Endothelial cell of umbilical vein (primary cell): ENCODE measurements around the gene TEX22. TPM values are rescaled to one million over a fixed set of nuclear protein-coding genes. Genes with fewer than 3 reads are reported as not detected.

Experiments used
- BruUV-seq: library from RNA; stranded (reverse); fragments of 400-500 nt; replicated peaks from 2 replicates; lab custom pipeline; 2021; lab: Mats Ljungman, UMichigan
- CTCF ChIA-PET: fragments of 300-600, 350-600 bp; sonication (Branson Sonifier 250); formaldehyde crosslinking; loops from one replicate; lab custom pipeline; 2021; ENCODE audit warnings: antibody characterized with exemption, inconsistent platforms; lab: Charles Lee
- POLR2A ChIA-PET: fragments of 300-600, 350-600 bp; sonication (Branson Sonifier 250); formaldehyde crosslinking; loops from one replicate; lab custom pipeline; 2021; ENCODE audit warnings: antibody characterized with exemption, inconsistent platforms; lab: Charles Lee
- DNase-seq: peaks from one replicate; pipeline ENCODE4 v3.0.0-alpha.2; 2011; ENCODE audit warnings: low read depth, low spot score
- FAIRE-seq: peaks from 2 replicates; lab custom pipeline; 2011; peaks lifted over from hg19 to GRCh38; lab: Jason Lieb, UNC
- H2AFZ ChIP-seq: 2 replicates; pipeline ENCODE4 v1.6.0; 2012; ENCODE audit warnings: low read depth, low read length, control low read depth, inconsistent platforms
- H3K27ac ChIP-seq: 2 replicates; pipeline ENCODE4 v1.5.1; 2011; ENCODE audit warnings: low read depth, mild to moderate bottlenecking, control low read depth, low read length, moderate library complexity; ENCODE audit not compliant: insufficient read depth
- H3K27me3 ChIP-seq, 2 experiments: 2 replicates each; pipeline versions ENCODE4 v1.6.0 to v1.6.1; 2011; ENCODE audit warnings: low read length in 2 of 2, mixed read lengths in 1 of 2; ENCODE audit not compliant: control insufficient read depth in 2 of 2, insufficient read depth in 2 of 2
- H3K36me3 ChIP-seq, 2 experiments: 2 replicates in 1 of 2; 3 replicates in 1 of 2; pipeline ENCODE4 v1.5.1; 2011; ENCODE audit warnings: low read length in 2 of 2, mild to moderate bottlenecking in 1 of 2, moderate library complexity in 1 of 2; ENCODE audit not compliant: control insufficient read depth in 2 of 2, insufficient read depth in 2 of 2; ENCODE audit errors: extremely low read depth in 1 of 2
- H3K4me1 ChIP-seq: 3 replicates; pipeline ENCODE4 v1.5.1; 2011; ENCODE audit warnings: mild to moderate bottlenecking, low read length; ENCODE audit not compliant: control insufficient read depth, insufficient read depth; ENCODE audit errors: extremely low read depth
- H3K4me2 ChIP-seq: 2 replicates; pipeline ENCODE4 v1.6.1; 2011; ENCODE audit warnings: low read length, control low read depth, mixed read lengths; ENCODE audit not compliant: insufficient read depth
- H3K4me3 ChIP-seq, 3 experiments: fragments of 200-600 bp in 1 of 3; sonication (generic), shearing (Covaris generic) in 1 of 3; replicated peaks in 1 of 3; 2 replicates each; pipeline ENCODE4 v1.5.1; 2011 to 2016; ENCODE audit warnings: control low read depth in 3 of 3, low read length in 3 of 3, mild to moderate bottlenecking in 2 of 3, inconsistent platforms in 1 of 3, low read depth in 1 of 3, moderate library complexity in 1 of 3; ENCODE audit not compliant: insufficient read depth in 1 of 3
- H3K79me2 ChIP-seq: 2 replicates; pipeline ENCODE4 v1.6.0; 2012; ENCODE audit warnings: low read length, inconsistent platforms; ENCODE audit not compliant: control insufficient read depth, insufficient read depth
- H3K9ac ChIP-seq: replicated peaks from 2 replicates; pipeline ENCODE3; 2011; ENCODE audit warnings: low read length, control low read depth; ENCODE audit not compliant: insufficient read depth; ENCODE audit errors: extremely low read depth
- H3K9me1 ChIP-seq: replicated peaks from 3 replicates; pipeline ENCODE4 v1.6.0; 2011; ENCODE audit warnings: mild to moderate bottlenecking, low read length; ENCODE audit not compliant: control insufficient read depth, insufficient read depth; ENCODE audit errors: extremely low read depth
- H3K9me3 ChIP-seq: replicated peaks from 2 replicates; pipeline ENCODE4 v1.5.1; 2012; ENCODE audit warnings: low read length, inconsistent platforms; ENCODE audit not compliant: control insufficient read depth, insufficient read depth
- H4K20me1 ChIP-seq: replicated peaks from 2 replicates; pipeline ENCODE3; 2011; ENCODE audit warnings: mild to moderate bottlenecking, low read length; ENCODE audit not compliant: control insufficient read depth, insufficient read depth; ENCODE audit errors: extremely low read depth
- EZH2 ChIP-seq: IDR thresholded peaks from 2 replicates; pipeline ENCODE4 v1.6.1; 2012; ENCODE audit warnings: borderline replicate concordance, low read depth, mild to moderate bottlenecking, moderate library complexity, low read length, inconsistent platforms; ENCODE audit not compliant: severe bottlenecking
- FOS ChIP-seq: IDR thresholded peaks from 2 replicates; pipeline ENCODE4 v1.6.1; 2011; ENCODE audit warnings: mild to moderate bottlenecking, low read length, moderate library complexity, borderline replicate concordance; ENCODE audit not compliant: insufficient read depth
- GATA2 ChIP-seq: IDR thresholded peaks from 2 replicates; pipeline ENCODE4 v1.7.0; 2011; ENCODE audit warnings: low read depth, mild to moderate bottlenecking, moderate library complexity, mixed read lengths, low read length; ENCODE audit not compliant: insufficient read length, insufficient read depth
- JUN ChIP-seq: IDR thresholded peaks from 2 replicates; pipeline ENCODE4 v1.6.1; 2011; ENCODE audit warnings: borderline replicate concordance, low read depth; ENCODE audit not compliant: insufficient read length, insufficient read depth
- MYC ChIP-seq: IDR thresholded peaks from one replicate; pipeline ENCODE4 v1.6.1; 2011; ENCODE audit warnings: mild to moderate bottlenecking, low read depth, low read length
- POLR2A ChIP-seq: IDR thresholded peaks from 2 replicates; pipeline ENCODE4 v1.6.1; 2012; ENCODE audit warnings: low read depth, mild to moderate bottlenecking, control low read depth, low read length
- POLR2AphosphoS5 ChIP-seq: IDR thresholded peaks from 2 replicates; pipeline ENCODE4 v1.6.1; 2012; ENCODE audit warnings: low read depth, mild to moderate bottlenecking, control low read depth, low read length, moderate library complexity; ENCODE audit not compliant: insufficient read depth
- dilution Hi-C: fragments of 300-500 bp; cut with MboI; formaldehyde crosslinking; loops from one replicate; pipeline ENCODE4 v1.15.0; 2019; ENCODE audit warnings: low sequenced_read_pairs; ENCODE audit not compliant: extremely low pct_ligation_motif_present
- intact Hi-C: fragments of 100-400 bp; cut with micrococcal nuclease; formaldehyde crosslinking; loops from one replicate; pipeline ENCODE4 v1.10.0; 2022
- polyA plus RNA-seq, 4 experiments: library from polyadenylated mRNA; depleted of rRNA in 3 of 4; stranded (reverse) in 3 of 4; unstranded in 1 of 4; fragments of >200 nt; gene quantifications; 2 replicates each; pipeline versions ENCODE4 v1.2.1 to v1.2.3, GENCODE V29; 2011 to 2012; ENCODE audit warnings: missing spikeins in 1 of 4
- total RNA-seq: library from RNA; stranded (reverse); gene quantifications from 2 replicates; pipeline ENCODE4 v1.2.3, GENCODE V29; 2021
- TF ChIP-seq, protein P1 (sequence below), 2 donors: IDR thresholded peaks; 1 replicate in 1 of 2; 2 replicates in 1 of 2; pipeline ENCODE4 v1.5.1; 2011; ENCODE audit warnings: low read length in 2 of 2, mild to moderate bottlenecking in 2 of 2, moderate library complexity in 2 of 2, control low read depth in 1 of 2, inconsistent platforms in 1 of 2, low read depth in 1 of 2; ENCODE audit not compliant: insufficient read depth in 1 of 2; ENCODE audit errors: extremely low read depth in 1 of 2
- TF ChIP-seq, protein P2 (sequence below): IDR thresholded peaks from 2 replicates; pipeline ENCODE4 v1.6.1; 2011; ENCODE audit not compliant: insufficient read depth, insufficient read length

The TEX22 gene
- total and polyA plus RNA-seq, 2 donors (not counting 3 experiments of a cell fraction or from before 2014, with no cell fraction given) = 0.06 to 1.1 TPM

DNA sequence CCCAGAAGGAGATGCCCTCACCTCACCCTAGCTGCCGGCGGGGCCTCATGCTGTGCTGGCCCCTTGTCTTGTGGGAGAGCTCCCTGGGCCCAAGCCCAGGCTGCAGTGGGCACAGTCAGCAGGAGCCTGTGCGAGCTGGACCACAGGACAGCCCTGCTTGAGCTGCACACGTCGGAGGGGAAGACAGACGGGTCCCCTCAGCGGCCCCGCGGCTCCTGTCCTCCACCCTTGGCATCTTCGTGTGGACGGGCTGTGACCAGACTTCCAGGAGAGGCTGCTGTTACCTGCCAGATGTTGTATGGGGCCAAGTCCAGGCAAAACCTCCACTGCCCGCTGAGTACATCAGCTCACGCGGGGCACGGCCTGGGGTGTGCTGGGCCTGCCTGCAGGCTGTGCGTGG is 9.4 kb upstream of the TEX22 start:
- intact Hi-C loops (no loop called here), dilution Hi-C loops (no loop called here)
- Histone ChIP-seq H3K9me1 (no peaks in the 10 kb centered on the region), H3K27ac (no peak overlapping the region), H3K4me1 (no peaks in the 10 kb centered on the region), H2AFZ (no peak overlapping the region), H3K36me3 (peaks cover 0 to 3% of the 10 kb centered on the region in 2 experiments), H3K4me3 (no peak overlapping the region), H3K9ac (no peak overlapping the region), H3K9me3 (no peaks in the 10 kb centered on the region), H3K79me2 (no peaks in the 10 kb centered on the region), H3K27me3 (no peaks in the 10 kb centered on the region), H4K20me1 (no peaks in the 10 kb centered on the region), H3K4me2 (no peak overlapping the region)
- BruUV-seq = no TSS peak
- no peak for DNase-seq
- no peak for FAIRE-seq
- ChIA-PET CTCF (no interaction called here), POLR2A (no interaction called here)
- no peak for TF ChIP-seq EZH2
- TF ChIP-seq POLR2A = no peak
- TF ChIP-seq, protein P1, sequence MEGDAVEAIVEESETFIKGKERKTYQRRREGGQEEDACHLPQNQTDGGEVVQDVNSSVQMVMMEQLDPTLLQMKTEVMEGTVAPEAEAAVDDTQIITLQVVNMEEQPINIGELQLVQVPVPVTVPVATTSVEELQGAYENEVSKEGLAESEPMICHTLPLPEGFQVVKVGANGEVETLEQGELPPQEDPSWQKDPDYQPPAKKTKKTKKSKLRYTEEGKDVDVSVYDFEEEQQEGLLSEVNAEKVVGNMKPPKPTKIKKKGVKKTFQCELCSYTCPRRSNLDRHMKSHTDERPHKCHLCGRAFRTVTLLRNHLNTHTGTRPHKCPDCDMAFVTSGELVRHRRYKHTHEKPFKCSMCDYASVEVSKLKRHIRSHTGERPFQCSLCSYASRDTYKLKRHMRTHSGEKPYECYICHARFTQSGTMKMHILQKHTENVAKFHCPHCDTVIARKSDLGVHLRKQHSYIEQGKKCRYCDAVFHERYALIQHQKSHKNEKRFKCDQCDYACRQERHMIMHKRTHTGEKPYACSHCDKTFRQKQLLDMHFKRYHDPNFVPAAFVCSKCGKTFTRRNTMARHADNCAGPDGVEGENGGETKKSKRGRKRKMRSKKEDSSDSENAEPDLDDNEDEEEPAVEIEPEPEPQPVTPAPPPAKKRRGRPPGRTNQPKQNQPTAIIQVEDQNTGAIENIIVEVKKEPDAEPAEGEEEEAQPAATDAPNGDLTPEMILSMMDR (IDR thresholded peaks at IDR 0.05; ENCODE audit: extremely low read depth in 1 of 2, insufficient read depth in 1 of 2, low read depth in 1 of 2, low read length in 2 of 2) = no peak
- TF ChIP-seq FOS = no peak
- TF ChIP-seq, protein P2, sequence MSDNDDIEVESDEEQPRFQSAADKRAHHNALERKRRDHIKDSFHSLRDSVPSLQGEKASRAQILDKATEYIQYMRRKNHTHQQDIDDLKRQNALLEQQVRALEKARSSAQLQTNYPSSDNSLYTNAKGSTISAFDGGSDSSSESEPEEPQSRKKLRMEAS = no peak
- no peak for TF ChIP-seq MYC
- TF ChIP-seq POLR2AphosphoS5 = no peak
- no peak for TF ChIP-seq GATA2
- no peak for TF ChIP-seq JUN
